ENCODE measurements around the gene LURAP1L.

LURAP1L gene

DNA sequence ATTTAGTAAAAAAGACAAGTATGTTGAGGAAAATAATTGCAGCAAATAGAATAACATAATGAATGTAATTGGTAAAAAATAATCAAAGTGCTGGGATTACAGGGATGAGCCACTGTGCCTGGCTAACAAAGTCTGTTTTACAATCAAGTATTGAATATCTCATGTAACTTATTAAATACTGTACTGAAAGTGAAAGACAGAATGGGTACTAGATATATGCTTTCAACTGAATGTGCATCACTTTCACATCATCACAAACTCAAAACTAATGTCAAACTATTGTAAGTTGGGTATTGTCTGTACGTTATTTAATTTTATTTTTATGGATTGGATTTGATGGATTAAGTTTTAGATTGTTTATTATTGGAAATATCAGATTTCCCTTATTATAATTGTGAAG is 58.9 kb downstream of the LURAP1L start:
- no peak for DNase-seq (ENCODE audit: low read depth)
- no peak overlapping the region for H3K4me3 ChIP-seq (ENCODE audit: low read depth, low read length)
- TF ChIP-seq, protein P1, sequence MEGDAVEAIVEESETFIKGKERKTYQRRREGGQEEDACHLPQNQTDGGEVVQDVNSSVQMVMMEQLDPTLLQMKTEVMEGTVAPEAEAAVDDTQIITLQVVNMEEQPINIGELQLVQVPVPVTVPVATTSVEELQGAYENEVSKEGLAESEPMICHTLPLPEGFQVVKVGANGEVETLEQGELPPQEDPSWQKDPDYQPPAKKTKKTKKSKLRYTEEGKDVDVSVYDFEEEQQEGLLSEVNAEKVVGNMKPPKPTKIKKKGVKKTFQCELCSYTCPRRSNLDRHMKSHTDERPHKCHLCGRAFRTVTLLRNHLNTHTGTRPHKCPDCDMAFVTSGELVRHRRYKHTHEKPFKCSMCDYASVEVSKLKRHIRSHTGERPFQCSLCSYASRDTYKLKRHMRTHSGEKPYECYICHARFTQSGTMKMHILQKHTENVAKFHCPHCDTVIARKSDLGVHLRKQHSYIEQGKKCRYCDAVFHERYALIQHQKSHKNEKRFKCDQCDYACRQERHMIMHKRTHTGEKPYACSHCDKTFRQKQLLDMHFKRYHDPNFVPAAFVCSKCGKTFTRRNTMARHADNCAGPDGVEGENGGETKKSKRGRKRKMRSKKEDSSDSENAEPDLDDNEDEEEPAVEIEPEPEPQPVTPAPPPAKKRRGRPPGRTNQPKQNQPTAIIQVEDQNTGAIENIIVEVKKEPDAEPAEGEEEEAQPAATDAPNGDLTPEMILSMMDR (IDR thresholded peaks at IDR 0.05; ENCODE audit: low read depth, low read length, missing control alignments) = no peak

DNA sequence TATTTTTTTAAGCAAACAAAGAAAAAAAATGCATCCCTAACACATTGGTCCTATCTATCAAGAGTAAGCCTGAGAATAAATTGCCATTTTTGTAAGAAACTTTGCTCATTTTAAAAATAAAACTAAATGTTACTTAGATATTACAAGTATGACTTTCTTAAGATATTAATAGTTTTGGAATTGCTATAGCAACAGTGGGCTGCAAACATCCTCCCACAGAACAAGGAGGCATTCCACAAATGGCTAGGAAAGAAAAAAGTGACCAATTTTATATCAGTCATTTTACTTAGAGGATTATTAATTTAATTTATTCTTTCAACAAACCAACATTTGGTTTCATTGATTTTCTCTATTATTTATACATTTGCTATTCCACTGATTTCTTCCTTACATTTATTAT is 63.7 kb downstream of the LURAP1L start:
- DNase-seq (ENCODE audit: low read depth) = no peak
- no peak overlapping the region for H3K4me3 ChIP-seq (ENCODE audit: low read depth, low read length)
- TF ChIP-seq, protein P1 (IDR thresholded peaks at IDR 0.05; ENCODE audit: low read depth, low read length, missing control alignments) = no peak

GRCh38 chr9:12843735-12844134 is 68.9 kb downstream of the LURAP1L start:
- TF ChIP-seq, protein P1 (IDR thresholded peaks at IDR 0.05; ENCODE audit: low read depth, low read length, missing control alignments) = no peak
- H3K4me3 ChIP-seq (ENCODE audit: low read depth, low read length) = no peak overlapping the region

GRCh38 chr9:12846035-12846434 is 71.2 kb downstream of the LURAP1L start:
- no peak overlapping the region for H3K4me3 ChIP-seq (ENCODE audit: low read depth, low read length)
- TF ChIP-seq, protein P1 (IDR thresholded peaks at IDR 0.05; ENCODE audit: low read depth, low read length, missing control alignments) = no peak
- DNase-seq (ENCODE audit: low read depth) = no peak

More at GRCh38 chr9:12843735-12844134, 68.9 kb downstream of the LURAP1L start:
- DNase-seq (ENCODE audit: low read depth) = no peak

- TF ChIP-seq, protein P1 (IDR thresholded peaks at IDR 0.05; ENCODE audit: low read depth, low read length, missing control alignments) = no peak
- DNase-seq (ENCODE audit: low read depth) = no peak
Observed at GRCh38 chr9:12847561-12847960, 72.7 kb downstream of the LURAP1L start.

GRCh38 chr9:12849486-12850003 is 74.7 kb downstream of the LURAP1L start:
- TF ChIP-seq, protein P1 (IDR thresholded peaks at IDR 0.05; ENCODE audit: low read depth, low read length, missing control alignments) = no peak
- H3K4me3 ChIP-seq (ENCODE audit: low read depth, low read length) = no peak overlapping the region
- DNase-seq (ENCODE audit: low read depth) = no peak

More at GRCh38 chr9:12847561-12847960, 72.7 kb downstream of the LURAP1L start:
- H3K4me3 ChIP-seq (ENCODE audit: low read depth, low read length) = no peak overlapping the region
